H1 (cell line): ENCODE results near the gene DEPDC4. TPM values are rescaled to one million over a fixed set of nuclear protein-coding genes. Genes with fewer than 3 reads are reported as not detected.

ENCODE experiments used
- CTCF ChIA-PET: fragments of 300-600 bp; sonication (Branson Sonifier 250); formaldehyde crosslinking; loops from one replicate; lab custom pipeline; 2021; ENCODE audit not compliant: partially characterized antibody; lab: Charles Lee
- POLR2A ChIA-PET: fragments of 300-600 bp; sonication (Branson Sonifier 250); formaldehyde crosslinking; loops from one replicate; lab custom pipeline; 2021; ENCODE audit warnings: inconsistent platforms; ENCODE audit not compliant: partially characterized antibody; lab: Charles Lee
- DNase-seq, 2 experiments: peaks; one replicate each; pipeline versions ENCODE4 v3.0.0 to v3.0.0-alpha.2; 2010 to 2022; ENCODE audit warnings: low spot score in 2 of 2, low read depth in 1 of 2, mixed read lengths in 1 of 2
- FAIRE-seq: peaks from 2 replicates; lab custom pipeline; 2011; peaks lifted over from hg19 to GRCh38; lab: Jason Lieb, UNC
- H2AFZ ChIP-seq: 2 replicates; pipeline ENCODE4 v1.8.1; 2012; ENCODE audit warnings: low read length, inconsistent platforms
- H2AK5ac ChIP-seq: 2 replicates; pipeline ENCODE4 v1.6.1; 2013; ENCODE audit warnings: low read depth, low read length
- H2BK120ac ChIP-seq: replicated peaks from 2 replicates; pipeline ENCODE3; 2013; ENCODE audit warnings: low read depth, low read length, inconsistent platforms
- H2BK12ac ChIP-seq: 2 replicates; pipeline ENCODE4 v1.6.1; 2013; ENCODE audit warnings: low read depth, low read length
- H2BK15ac ChIP-seq: 2 replicates; pipeline ENCODE4 v1.6.1; 2013; ENCODE audit warnings: low read length
- H2BK20ac ChIP-seq: 2 replicates; pipeline ENCODE4 v1.6.1; 2013; ENCODE audit warnings: low read length
- H2BK5ac ChIP-seq: 2 replicates; pipeline ENCODE4 v1.6.1; 2013; ENCODE audit warnings: low read depth, low read length
- H3K14ac ChIP-seq: 2 replicates; pipeline ENCODE4 v1.6.1; 2013; ENCODE audit warnings: inconsistent platforms; ENCODE audit not compliant: insufficient read length
- H3K18ac ChIP-seq: 2 replicates; pipeline ENCODE4 v1.6.1; 2013; ENCODE audit warnings: low read length; ENCODE audit errors: extremely low read depth
- H3K23ac ChIP-seq: 2 replicates; pipeline ENCODE4 v1.6.1; 2013; ENCODE audit warnings: inconsistent platforms; ENCODE audit not compliant: insufficient read length
- H3K23me2 ChIP-seq: 2 replicates; pipeline ENCODE4 v1.6.1; 2013; ENCODE audit warnings: low read depth, low read length
- H3K27ac ChIP-seq: 2 replicates; pipeline ENCODE4 v1.6.1; 2011; ENCODE audit warnings: low read depth, low read length, inconsistent platforms
- H3K27me3 ChIP-seq, 4 experiments: replicated peaks in 1 of 4; 1 replicate in 1 of 4; 2 replicates in 3 of 4; pipeline versions ENCODE4 v1.6.1 to v1.8.1; 2011 to 2013; ENCODE audit warnings: low read length in 3 of 4, mild to moderate bottlenecking in 3 of 4, inconsistent platforms in 2 of 4, mixed read lengths in 2 of 4, moderate library complexity in 1 of 4; ENCODE audit not compliant: control insufficient read depth in 3 of 4, insufficient read depth in 3 of 4; ENCODE audit errors: extremely low read depth in 1 of 4
- H3K36me3 ChIP-seq, 4 experiments: 2 replicates each; pipeline versions ENCODE4 v1.6.1 to v1.8.1; 2011 to 2013; ENCODE audit warnings: mild to moderate bottlenecking in 4 of 4, low read length in 3 of 4, moderate library complexity in 2 of 4, control low read depth in 1 of 4, inconsistent platforms in 1 of 4; ENCODE audit not compliant: insufficient read depth in 4 of 4, control insufficient read depth in 2 of 4
- H3K4ac ChIP-seq: replicated peaks from 2 replicates; pipeline ENCODE3; 2013; ENCODE audit warnings: low read length, low read depth, mixed read lengths, inconsistent platforms; ENCODE audit not compliant: insufficient read length
- H3K4me1 ChIP-seq, 4 experiments: replicated peaks in 1 of 4; 1 replicate in 1 of 4; 2 replicates in 3 of 4; pipeline versions ENCODE4 v1.6.1 to v1.8.1; 2011 to 2013; ENCODE audit warnings: low read length in 3 of 4, inconsistent platforms in 2 of 4, mixed read lengths in 1 of 4; ENCODE audit not compliant: insufficient read depth in 4 of 4, control insufficient read depth in 3 of 4
- H3K4me2 ChIP-seq, 2 experiments: 2 replicates each; pipeline versions ENCODE4 v1.6.1 to v1.8.1; 2011 to 2013; ENCODE audit warnings: low read depth in 2 of 2, low read length in 2 of 2, control low read depth in 1 of 2, inconsistent platforms in 1 of 2, mild to moderate bottlenecking in 1 of 2; ENCODE audit not compliant: insufficient read depth in 1 of 2
- H3K4me3 ChIP-seq, 4 experiments: fragments of 200-600, 300-600 bp in 1 of 4; sonication (generic), shearing (Covaris generic), sonication (Bioruptor Twin) in 1 of 4; 2 replicates each; pipeline versions ENCODE4 v1.5.1 to v1.8.1; 2011 to 2016; ENCODE audit warnings: low read length in 4 of 4, low read depth in 3 of 4, control low read depth in 2 of 4, inconsistent platforms in 2 of 4, mild to moderate bottlenecking in 2 of 4, mixed read lengths in 1 of 4, moderate library complexity in 1 of 4; ENCODE audit not compliant: insufficient read depth in 2 of 4; ENCODE audit errors: extremely low read depth in 1 of 4
- H3K56ac ChIP-seq: replicated peaks from 2 replicates; pipeline ENCODE3; 2013; ENCODE audit warnings: low read depth, mild to moderate bottlenecking, mixed read lengths, low read length, inconsistent platforms; ENCODE audit not compliant: insufficient read length
- H3K79me1 ChIP-seq: 2 replicates; pipeline ENCODE4 v1.6.1; 2013; ENCODE audit warnings: low read depth, low read length, control low read depth
- H3K79me2 ChIP-seq, 2 experiments: 2 replicates each; pipeline versions ENCODE4 v1.6.1 to v1.8.1; 2012 to 2013; ENCODE audit warnings: low read length in 2 of 2, mild to moderate bottlenecking in 2 of 2, inconsistent platforms in 1 of 2; ENCODE audit not compliant: insufficient read depth in 2 of 2, control insufficient read depth in 1 of 2
- H3K9ac ChIP-seq, 4 experiments: replicated peaks in 1 of 4; 1 replicate in 1 of 4; 2 replicates in 3 of 4; pipeline versions ENCODE4 v1.6.1 to v1.8.1; 2011 to 2013; ENCODE audit warnings: low read depth in 3 of 4, low read length in 3 of 4, control low read depth in 2 of 4, mild to moderate bottlenecking in 2 of 4, moderate library complexity in 2 of 4, inconsistent platforms in 1 of 4; ENCODE audit errors: extremely low read depth in 1 of 4
- H3K9me3 ChIP-seq, 2 experiments: 2 replicates each; pipeline versions ENCODE4 v1.6.1 to v1.8.1; 2012 to 2013; ENCODE audit warnings: mild to moderate bottlenecking in 2 of 2, moderate library complexity in 2 of 2, control low read depth in 1 of 2, inconsistent platforms in 1 of 2, low read depth in 1 of 2, low read length in 1 of 2, mixed read lengths in 1 of 2; ENCODE audit not compliant: insufficient read depth in 2 of 2
- H4K20me1 ChIP-seq, 2 experiments: replicated peaks in 1 of 2; 2 replicates each; pipeline versions ENCODE3 to v1.8.1; 2011 to 2013; ENCODE audit warnings: inconsistent platforms in 2 of 2, low read length in 2 of 2, mild to moderate bottlenecking in 1 of 2; ENCODE audit not compliant: insufficient read depth in 2 of 2, control insufficient read depth in 1 of 2
- H4K5ac ChIP-seq: 2 replicates; pipeline ENCODE4 v1.6.1; 2013; ENCODE audit warnings: low read length, low read depth, mixed read lengths, inconsistent platforms; ENCODE audit not compliant: insufficient read length
- H4K8ac ChIP-seq: 2 replicates; pipeline ENCODE4 v1.8.0; 2013; ENCODE audit warnings: mild to moderate bottlenecking, moderate library complexity, low read length, inconsistent platforms; ENCODE audit not compliant: insufficient read depth; ENCODE audit errors: extremely low read depth
- H4K91ac ChIP-seq: replicated peaks from 2 replicates; pipeline ENCODE3; 2013; ENCODE audit warnings: low read length, mixed read lengths, inconsistent platforms; ENCODE audit not compliant: insufficient read length
- BACH1 ChIP-seq: IDR thresholded peaks from 2 replicates; pipeline ENCODE4 v1.6.1; 2012; ENCODE audit warnings: low read length, improper control_type of control experiment
- CEBPB ChIP-seq: IDR thresholded peaks from 2 replicates; pipeline ENCODE4 v1.6.1; 2012; ENCODE audit warnings: low read depth, low read length
- CHD1 ChIP-seq: IDR thresholded peaks from 2 replicates; pipeline ENCODE4 v1.6.1; 2012; ENCODE audit warnings: low read depth, low read length, improper control_type of control experiment
- CTCF ChIP-seq, 3 experiments: IDR thresholded peaks; 1 replicate in 2 of 3; 2 replicates in 1 of 3; pipeline versions ENCODE4 v1.5.1 to v1.6.1; 2011; ENCODE audit warnings: low read length in 3 of 3, mild to moderate bottlenecking in 3 of 3, inconsistent platforms in 2 of 3, low read depth in 1 of 3, moderate library complexity in 1 of 3; ENCODE audit not compliant: insufficient read depth in 1 of 3; ENCODE audit errors: control extremely low read depth in 1 of 3
- EP300 ChIP-seq, 2 experiments: IDR thresholded peaks; 1 replicate in 1 of 2; 2 replicates in 1 of 2; pipeline ENCODE4 v1.6.1; 2011 to 2012; ENCODE audit warnings: low read depth in 2 of 2, low read length in 2 of 2, mild to moderate bottlenecking in 2 of 2, borderline replicate concordance in 1 of 2, inconsistent platforms in 1 of 2, moderate library complexity in 1 of 2
- GABPA ChIP-seq: IDR thresholded peaks from 2 replicates; pipeline ENCODE4 v1.6.1; 2011; ENCODE audit warnings: mild to moderate bottlenecking, low read length, moderate library complexity, borderline replicate concordance; ENCODE audit not compliant: insufficient read depth
- JUND ChIP-seq: IDR thresholded peaks from 2 replicates; pipeline ENCODE4 v1.6.1; 2011; ENCODE audit warnings: mild to moderate bottlenecking, improper control_type of control experiment, low read length
- KDM1A ChIP-seq: fragments of 200-600, 300-600 bp; sonication (generic); IDR thresholded peaks from 2 replicates; pipeline ENCODE4 v1.7.1; 2016; ENCODE audit warnings: mild to moderate bottlenecking, low read length, borderline replicate concordance
- PHF8 ChIP-seq: fragments of 200-600 bp; sonication (generic); conservative IDR thresholded peaks from 2 replicates; pipeline ENCODE4 v1.7.1; 2012; ENCODE audit warnings: low read depth, mild to moderate bottlenecking, inconsistent platforms, low read length, moderate library complexity
- RXRA ChIP-seq: IDR thresholded peaks from 2 replicates; pipeline ENCODE4 v1.6.1; 2011; ENCODE audit warnings: low read depth, mild to moderate bottlenecking, low read length, moderate library complexity; ENCODE audit not compliant: insufficient read depth
- SP1 ChIP-seq: IDR thresholded peaks from 2 replicates; pipeline ENCODE4 v1.6.1; 2011; ENCODE audit warnings: low read depth, low read length
- SP2 ChIP-seq: IDR thresholded peaks from 2 replicates; pipeline ENCODE4 v1.6.1; 2012; ENCODE audit warnings: mild to moderate bottlenecking, low read length, inconsistent platforms
- SP4 ChIP-seq: IDR thresholded peaks from 2 replicates; pipeline ENCODE4 v1.6.1; 2012; ENCODE audit warnings: low read length, inconsistent platforms
- WGBS, 2 experiments: shearing (Covaris generic) in 1 of 2; methylation state at CpG; one replicate each; pipeline versions ENCODE4 v1.1.6 to v1.1.7; 2013 to 2015; ENCODE audit warnings: low lambda C conversion rate in 2 of 2, mixed read lengths in 2 of 2, inconsistent platforms in 1 of 2, low coverage in 1 of 2, missing lambda C conversion rate in 1 of 2; ENCODE audit not compliant: insufficient replicate concordance in 2 of 2, insufficient coverage in 1 of 2, insufficient read length in 1 of 2; ENCODE audit errors: extremely low coverage in 1 of 2, missing lambda C conversion rate in 1 of 2; 5-methylcytosine and 5-hydroxymethylcytosine counted together
- polyA plus RNA-seq, 7 experiments: library from polyadenylated mRNA; depleted of rRNA in 3 of 7; stranded (reverse) in 5 of 7; unstranded in 2 of 7; fragments of >200 nt in 5 of 7; fragments of 200-250 nt in 2 of 7; gene quantifications; 1 replicate in 5 of 7; 2 replicates in 1 of 7; 4 replicates in 1 of 7; pipeline versions ENCODE4 v1.2.1 to v1.2.3, GENCODE V29; 2011 to 2013; ENCODE audit warnings: missing spikeins in 2 of 7, mixed read lengths in 2 of 7
- total RNA-seq: library from RNA; stranded (reverse); fragmentation: NEBNext Ultra II Directional; extraction: Animal tissue kit (Norgen Biotek cat#: 25700); gene quantifications from 2 replicates; pipeline ENCODE4 v1.2.1, GENCODE V29; 2021

The DEPDC4 gene
- total and polyA plus RNA-seq, 2 of the 8 experiments (the other 6 are each of a cell fraction or from before 2014, with no cell fraction given) = 0.80 to 3.8 TPM

- Histone ChIP-seq H3K4me3 (no peak overlapping the region), H3K4me2 (no peak overlapping the region)
- WGBS, 2 experiments = 88% methylated on average over 2 of the region's 2 CpGs; no CpG with 5 or more reads in 1 of the 2 experiments
- TF ChIP-seq BACH1 (no peak), JUND (no peak), PHF8 (no peak), CHD1 (no peak), SP2 (no peak), EP300 (IDR thresholded peaks at IDR 0.05; ENCODE audit: borderline replicate concordance in 1 of 2, low read depth in 2 of 2, low read length in 2 of 2) (no peak), GABPA (no peak), SP4 (no peak), CEBPB (no peak), SP1 (no peak), KDM1A (no peak), RXRA (no peak), CTCF (IDR thresholded peaks at IDR 0.05; ENCODE audit: control extremely low read depth in 1 of 3, insufficient read depth in 1 of 3, low read depth in 1 of 3, low read length in 3 of 3) (no peak)
These were observed 15.0 kb downstream of the DEPDC4 start for GRCh38 chr12:100251917-100252316.

More at GRCh38 chr12:100251917-100252316, 15.0 kb downstream of the DEPDC4 start:
- Histone ChIP-seq H4K8ac (no peak overlapping the region), H3K23ac (no peak overlapping the region), H2BK15ac (no peak overlapping the region), H3K4me1 (no peaks in the 10 kb centered on the region), H2AFZ (no peak overlapping the region), H3K79me1 (no peaks in the 10 kb centered on the region), H3K9me3 (no peaks in the 10 kb centered on the region), H3K18ac (no peak overlapping the region), H3K27me3 (no peaks in the 10 kb centered on the region), H2BK5ac (no peak overlapping the region), H4K5ac (no peak overlapping the region), H2BK120ac (no peak overlapping the region), H2BK20ac (no peak overlapping the region), H3K36me3 (no peaks in the 10 kb centered on the region), H4K91ac (no peak overlapping the region), H3K9ac (no peak overlapping the region), H3K79me2 (no peaks in the 10 kb centered on the region), H3K56ac (no peak overlapping the region), H3K27ac (no peak overlapping the region), H2AK5ac (no peak overlapping the region), H3K4ac (no peak overlapping the region), H3K23me2 (no peaks in the 10 kb centered on the region), H2BK12ac (no peak overlapping the region), H4K20me1 (no peaks in the 10 kb centered on the region), H3K14ac (no peak overlapping the region)
- CTCF ChIA-PET = interaction anchor here (0.8 to 1.7 kb wide), 2 partner anchors 17 to 86 kb away, joined by 3 read pairs; no protein-coding TSS in a partner anchor
- no peak for DNase-seq
- FAIRE-seq = no peak
- POLR2A ChIA-PET = interaction anchor here (1.0 kb wide), 1 partner anchor 15 kb away, joined by 3 read pairs; the partner anchor contains the start of genes DEPDC4 and SCYL2
